KMS-11 (cell line): ENCODE results near the gene DFFA.

Experiments used
- H2AFZ ChIP-seq: fragments of 200-600 bp; sonication (generic); 2 replicates; pipeline ENCODE4 v1.6.1; 2016; ENCODE audit warnings: antibody characterized with exemption, mixed run types, low read depth
- H3K27ac ChIP-seq: fragments of 200-600 bp; sonication (generic); 2 replicates; pipeline ENCODE4 v1.6.1; 2016; ENCODE audit warnings: mild to moderate bottlenecking, mixed run types
- H3K27me3 ChIP-seq: fragments of 200-600 bp; sonication (generic); 2 replicates; pipeline ENCODE4 v1.6.1; 2017; ENCODE audit warnings: mild to moderate bottlenecking, low read depth, mixed run types, moderate library complexity; ENCODE audit not compliant: insufficient read depth
- H3K36me3 ChIP-seq: fragments of 200-600 bp; sonication (generic); 2 replicates; pipeline ENCODE4 v1.6.1; 2017; ENCODE audit warnings: mild to moderate bottlenecking, mixed run types; ENCODE audit not compliant: insufficient read depth
- H3K4me1 ChIP-seq: fragments of 200-600 bp; sonication (generic); 2 replicates; pipeline ENCODE4 v1.6.1; 2016; ENCODE audit warnings: mild to moderate bottlenecking, low read depth, mixed run types; ENCODE audit not compliant: poor library complexity, severe bottlenecking
- H3K4me2 ChIP-seq: fragments of 200-600 bp; sonication (generic); 2 replicates; pipeline ENCODE4 v1.7.0; 2016; ENCODE audit warnings: mild to moderate bottlenecking, mixed run types
- H3K4me3 ChIP-seq: fragments of 200-600 bp; sonication (generic); IDR thresholded peaks from 2 replicates; pipeline ENCODE4 v1.6.1; 2017; ENCODE audit warnings: low read depth, low read length, mixed read lengths; ENCODE audit not compliant: insufficient read depth
- H3K79me2 ChIP-seq: fragments of 200-600 bp; sonication (generic); 2 replicates; pipeline ENCODE4 v1.6.1; 2016; ENCODE audit warnings: low read depth, mixed run types; ENCODE audit not compliant: insufficient read depth
- H3K9ac ChIP-seq: fragments of 200-600 bp; sonication (generic); 2 replicates; pipeline ENCODE4 v1.6.1; 2016; ENCODE audit warnings: mild to moderate bottlenecking, mixed run types
- H4K20me1 ChIP-seq: fragments of 200-600 bp; sonication (generic); 2 replicates; pipeline ENCODE4 v1.6.1; 2016; ENCODE audit warnings: mild to moderate bottlenecking, mixed run types; ENCODE audit not compliant: insufficient read depth
- TF ChIP-seq, protein P1 (sequence below): fragments of 200-600 bp; sonication (generic); conservative IDR thresholded peaks from 2 replicates; pipeline ENCODE4 v1.6.1; 2017; ENCODE audit warnings: low read depth, mild to moderate bottlenecking, antibody characterized with exemption, low read length, moderate library complexity, mixed read lengths

The DFFA gene

DNA sequence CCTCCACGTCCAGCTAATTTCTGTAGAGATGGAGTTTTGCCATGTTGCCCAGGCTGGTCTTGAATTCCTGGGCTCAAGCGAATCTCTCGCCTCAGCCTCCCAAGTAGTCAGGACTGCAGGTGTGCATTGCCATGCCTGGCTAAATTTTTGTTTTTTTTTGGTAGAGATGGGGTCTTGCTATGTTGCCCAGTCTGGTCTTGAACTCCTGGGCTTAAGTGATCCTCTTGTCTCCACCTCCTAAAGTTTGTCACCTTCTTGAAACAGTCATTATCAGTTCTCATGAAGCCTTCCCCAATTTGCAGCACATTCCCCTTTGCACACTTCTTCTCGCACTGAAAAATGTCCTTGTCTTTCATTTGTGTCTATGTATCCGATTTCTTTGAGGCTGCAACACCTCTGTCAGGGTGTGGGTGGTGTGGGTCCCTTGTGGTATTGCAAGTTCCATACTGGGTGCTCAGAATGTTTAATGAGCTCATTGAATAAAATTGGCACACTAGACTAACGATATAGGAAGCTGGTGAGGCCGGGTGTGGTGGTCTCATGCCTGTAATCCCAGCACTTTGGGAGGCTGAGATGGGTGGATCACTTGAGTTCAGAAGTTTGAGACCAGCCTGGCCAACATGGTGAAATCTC lies 25.4 kb downstream of the DFFA start:
- Histone ChIP-seq H2AFZ (no peak overlapping the region), H3K9ac (no peak overlapping the region), H3K4me1 (no peaks in the 10 kb centered on the region), H3K79me2 (no peaks in the 10 kb centered on the region), H3K27ac (no peak overlapping the region), H3K4me2 (no peak overlapping the region), H4K20me1 (no peaks in the 10 kb centered on the region), H3K36me3 (no peaks in the 10 kb centered on the region), H3K27me3 (no peaks in the 10 kb centered on the region), H3K4me3 (no peak overlapping the region)
- TF ChIP-seq, protein P1, sequence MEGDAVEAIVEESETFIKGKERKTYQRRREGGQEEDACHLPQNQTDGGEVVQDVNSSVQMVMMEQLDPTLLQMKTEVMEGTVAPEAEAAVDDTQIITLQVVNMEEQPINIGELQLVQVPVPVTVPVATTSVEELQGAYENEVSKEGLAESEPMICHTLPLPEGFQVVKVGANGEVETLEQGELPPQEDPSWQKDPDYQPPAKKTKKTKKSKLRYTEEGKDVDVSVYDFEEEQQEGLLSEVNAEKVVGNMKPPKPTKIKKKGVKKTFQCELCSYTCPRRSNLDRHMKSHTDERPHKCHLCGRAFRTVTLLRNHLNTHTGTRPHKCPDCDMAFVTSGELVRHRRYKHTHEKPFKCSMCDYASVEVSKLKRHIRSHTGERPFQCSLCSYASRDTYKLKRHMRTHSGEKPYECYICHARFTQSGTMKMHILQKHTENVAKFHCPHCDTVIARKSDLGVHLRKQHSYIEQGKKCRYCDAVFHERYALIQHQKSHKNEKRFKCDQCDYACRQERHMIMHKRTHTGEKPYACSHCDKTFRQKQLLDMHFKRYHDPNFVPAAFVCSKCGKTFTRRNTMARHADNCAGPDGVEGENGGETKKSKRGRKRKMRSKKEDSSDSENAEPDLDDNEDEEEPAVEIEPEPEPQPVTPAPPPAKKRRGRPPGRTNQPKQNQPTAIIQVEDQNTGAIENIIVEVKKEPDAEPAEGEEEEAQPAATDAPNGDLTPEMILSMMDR = no peak

DNA sequence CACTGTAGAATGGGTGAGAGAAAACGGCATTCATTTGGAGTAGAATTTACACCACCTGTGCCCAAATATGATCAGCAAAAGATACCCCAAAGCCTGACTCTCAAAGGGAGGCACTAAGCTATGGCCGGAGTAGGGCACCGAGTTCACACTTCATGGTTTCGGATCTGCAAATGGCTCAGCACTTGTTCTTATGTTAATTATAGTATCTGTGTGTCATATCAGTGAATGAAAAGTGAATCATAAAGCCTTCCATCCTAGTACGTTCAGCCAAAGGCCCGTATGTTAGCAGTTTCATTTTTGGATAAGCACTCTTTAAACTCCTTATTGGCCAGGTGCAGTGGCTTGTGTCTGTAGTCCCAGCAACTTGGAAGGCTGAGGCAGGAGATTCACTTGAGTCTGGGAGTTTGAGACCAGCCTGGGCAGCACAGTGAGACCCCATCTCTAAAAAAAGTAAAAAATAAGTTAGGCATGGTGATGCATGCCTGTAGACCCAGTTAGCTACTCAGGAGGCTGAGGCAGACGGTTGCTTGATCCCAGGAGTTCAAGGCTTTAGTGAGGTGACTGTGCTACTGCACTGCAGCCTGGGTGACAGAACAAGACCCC lies 27.4 kb downstream of the DFFA start:
- TF ChIP-seq, protein P1 = no peak
- no peaks in the 10 kb centered on the region for H4K20me1 ChIP-seq
- no peaks in the 10 kb centered on the region for H3K36me3 ChIP-seq
- no peaks in the 10 kb centered on the region for H3K4me1 ChIP-seq
- no peaks in the 10 kb centered on the region for H3K27me3 ChIP-seq
- no peak overlapping the region for H3K4me3 ChIP-seq
- no peak overlapping the region for H3K9ac ChIP-seq
- no peak overlapping the region for H3K27ac ChIP-seq
- H2AFZ ChIP-seq = no peak overlapping the region
- no peak overlapping the region for H3K4me2 ChIP-seq
- no peaks in the 10 kb centered on the region for H3K79me2 ChIP-seq

DNA sequence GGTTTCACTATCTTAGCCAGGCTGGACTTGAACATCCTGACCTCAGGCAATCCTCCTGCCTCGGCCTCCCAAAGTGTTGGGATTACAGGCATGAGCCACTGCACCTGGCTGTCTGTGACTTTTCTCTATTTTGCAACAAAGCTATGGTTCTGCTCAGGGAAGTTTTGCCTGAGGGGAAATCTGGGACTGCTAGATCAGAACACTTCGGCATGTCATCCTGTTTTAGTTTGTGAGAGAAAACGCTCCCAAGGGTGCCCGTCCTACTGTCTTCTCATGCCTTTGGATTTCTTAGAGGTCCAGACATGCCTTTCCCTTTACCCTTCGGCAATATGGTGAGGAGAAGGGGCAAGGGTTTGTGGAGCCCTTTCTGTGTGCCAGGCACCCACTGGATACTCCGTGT lies 28.1 kb downstream of the DFFA start:
- Histone ChIP-seq H3K79me2 (no peaks in the 10 kb centered on the region), H3K27me3 (no peaks in the 10 kb centered on the region), H3K4me2 (no peak overlapping the region), H3K36me3 (no peaks in the 10 kb centered on the region), H3K27ac (no peak overlapping the region), H3K4me3 (no peak overlapping the region), H4K20me1 (no peaks in the 10 kb centered on the region), H3K9ac (no peak overlapping the region), H2AFZ (no peak overlapping the region), H3K4me1 (no peaks in the 10 kb centered on the region)
- TF ChIP-seq, protein P1 = no peak

DNA sequence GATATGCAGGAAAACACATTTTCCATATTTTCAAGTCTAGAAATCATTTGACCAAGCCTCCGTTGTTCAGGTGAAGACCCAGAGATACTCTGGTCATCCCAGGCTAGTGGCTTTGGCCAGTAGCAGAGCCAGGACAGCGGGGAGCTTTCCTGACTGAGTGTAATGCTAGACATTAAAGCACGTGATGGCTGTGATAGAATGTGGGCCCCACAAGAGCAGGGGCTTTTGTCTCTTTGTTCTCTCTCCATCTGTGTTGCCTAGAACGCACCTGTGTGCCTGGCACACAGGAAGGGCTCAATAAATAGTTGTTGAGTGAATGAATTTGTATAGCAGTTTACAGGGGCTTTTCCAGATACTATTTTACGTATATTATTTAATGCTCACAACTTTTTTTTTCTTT lies 31.5 kb downstream of the DFFA start:
- H3K4me1 ChIP-seq = no peaks in the 10 kb centered on the region
- H3K27me3 ChIP-seq = no peaks in the 10 kb centered on the region
- H3K9ac ChIP-seq = no peak overlapping the region
- no peak overlapping the region for H3K4me2 ChIP-seq
- H3K27ac ChIP-seq = no peak overlapping the region
- H4K20me1 ChIP-seq = no peaks in the 10 kb centered on the region
- H2AFZ ChIP-seq = no peak overlapping the region
- H3K36me3 ChIP-seq = no peaks in the 10 kb centered on the region
- TF ChIP-seq, protein P1 = no peak
- no peak overlapping the region for H3K4me3 ChIP-seq
- no peaks in the 10 kb centered on the region for H3K79me2 ChIP-seq
